NCI-H69 (cell line): Measurements from ENCODE around the gene SGMS1.
"Not testable (repeated sequence)": the region's sequence is repeated elsewhere in the genome, so short reads cannot be mapped to it uniquely, and the experiment has no call there.

Experiments
- DNase-seq: peaks from one replicate; lab custom pipeline; 2025; lab: John Stamatoyannopoulos, UW

SGMS1 gene

DNA sequence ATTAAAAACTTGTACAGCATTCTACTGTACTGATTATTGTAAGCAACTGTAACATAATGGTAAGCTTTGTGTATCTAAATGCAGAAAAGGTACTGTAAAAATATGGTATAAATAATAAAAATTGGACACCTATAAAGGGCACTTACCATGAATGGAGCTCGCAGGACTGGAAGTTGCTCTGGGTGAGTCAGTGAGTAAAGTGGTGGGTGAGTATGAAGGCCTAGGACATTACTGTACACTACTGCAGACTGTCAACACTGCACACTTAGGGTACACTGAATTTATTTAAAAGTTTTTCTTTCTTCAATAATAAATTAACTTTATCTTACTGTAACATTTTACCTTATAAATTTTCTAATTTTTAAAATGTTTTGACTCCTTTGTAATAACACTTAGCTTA is 253.8 kb downstream of the SGMS1 start:
- no peak for DNase-seq

DNA sequence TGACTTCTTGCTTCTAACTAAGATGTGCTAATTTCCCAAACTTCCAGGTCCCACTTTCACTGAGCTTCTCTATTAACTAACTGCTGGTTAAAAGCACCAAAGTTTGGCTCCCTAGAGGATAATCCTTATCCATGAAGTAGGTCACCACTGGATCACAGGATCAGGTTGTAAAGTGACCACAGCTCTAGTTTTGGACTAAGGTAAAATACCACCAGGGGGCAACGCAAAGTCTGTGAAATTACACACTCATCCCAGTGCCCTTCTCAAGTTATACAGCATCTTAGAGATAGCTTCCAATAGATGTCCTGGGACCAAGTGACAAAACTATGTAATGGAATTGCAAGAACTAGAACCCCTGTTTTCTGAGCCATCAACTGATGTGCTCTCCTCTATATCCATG is 256.0 kb downstream of the SGMS1 start:
- peak; percentile 30 for DNase-seq

DNA sequence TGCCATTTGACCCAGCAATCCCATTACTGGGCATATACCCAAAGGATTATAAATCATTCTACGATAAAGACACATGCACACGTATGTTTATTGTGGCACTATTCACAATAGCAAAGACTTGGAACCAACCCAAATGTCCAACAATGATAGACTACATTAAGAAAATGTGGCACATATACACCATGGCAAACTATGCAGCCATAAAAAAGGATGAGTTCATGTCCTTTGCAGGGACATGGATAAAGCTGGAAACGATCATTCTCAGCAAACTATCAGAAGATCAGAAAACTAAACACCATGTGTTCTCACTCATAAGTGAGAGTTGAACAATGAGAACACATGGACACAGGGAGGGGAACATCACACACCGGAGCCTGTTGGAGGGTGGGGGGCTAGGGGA is 257.3 kb downstream of the SGMS1 start:
- DNase-seq = not testable (repeated sequence)

DNA sequence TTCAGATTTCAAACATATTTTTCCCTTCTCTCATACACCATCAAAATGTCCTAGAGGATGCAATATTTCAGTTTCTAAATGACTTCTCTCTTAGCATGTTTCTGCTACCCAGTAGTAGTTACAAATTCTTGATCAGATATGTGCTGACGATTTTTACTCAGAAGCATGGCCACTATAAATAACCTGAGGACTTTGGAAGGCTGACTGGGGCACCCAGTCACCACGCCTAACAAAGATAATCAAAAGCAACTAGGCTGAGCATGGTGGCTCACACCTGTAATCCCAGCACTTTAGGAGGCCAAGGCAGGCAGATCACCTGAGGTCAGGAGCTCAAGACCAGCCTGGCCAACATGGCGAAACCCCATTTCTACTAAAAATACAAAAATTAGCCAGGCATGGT is 259.0 kb downstream of the SGMS1 start:
- not testable (repeated sequence) for DNase-seq

DNA sequence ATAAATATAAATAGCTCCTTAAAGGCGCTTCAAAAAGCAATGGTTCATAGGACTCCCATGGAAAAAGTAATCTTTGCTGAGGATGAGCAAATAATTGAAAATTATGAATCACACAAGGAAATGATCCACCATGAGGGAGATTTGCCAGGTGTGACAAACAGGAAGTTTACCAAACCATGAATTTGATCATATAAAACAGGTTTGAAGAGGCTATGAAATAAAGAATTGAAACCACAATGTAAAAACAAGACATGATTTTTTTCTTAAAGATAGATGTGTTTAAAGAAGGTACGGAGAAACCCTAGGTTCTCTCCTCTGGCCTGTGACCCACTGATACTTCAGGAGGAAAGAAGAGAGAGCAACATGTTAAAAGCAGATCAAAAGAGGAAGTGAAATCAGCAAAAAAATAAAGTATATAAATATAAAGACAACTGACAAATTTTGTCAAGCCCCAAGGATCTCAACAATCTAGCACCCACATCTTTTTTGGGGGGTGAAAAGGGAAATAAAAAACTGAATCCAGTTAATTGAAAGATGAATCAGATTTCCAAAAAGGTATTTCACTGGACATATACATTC is 261.1 kb downstream of the SGMS1 start:
- no peak for DNase-seq

DNA sequence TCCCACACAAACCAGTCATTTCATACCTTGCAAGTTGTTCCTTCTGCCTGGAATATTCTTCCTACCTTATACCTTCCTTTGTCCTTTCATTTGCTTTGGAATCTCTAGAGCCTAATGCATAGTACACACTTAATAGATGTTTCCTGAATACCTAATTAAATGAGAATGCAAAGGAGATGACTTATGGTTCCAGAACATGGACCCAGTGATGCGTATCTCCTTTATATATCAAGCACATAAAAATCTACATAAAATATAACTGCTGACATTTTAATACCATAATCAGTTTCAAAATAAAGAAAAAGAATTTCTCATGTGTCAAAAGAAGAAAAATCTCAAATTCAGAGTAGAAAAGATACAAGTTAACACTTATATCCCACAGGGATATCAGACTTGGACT is 261.8 kb downstream of the SGMS1 start:
- no peak for DNase-seq

DNA sequence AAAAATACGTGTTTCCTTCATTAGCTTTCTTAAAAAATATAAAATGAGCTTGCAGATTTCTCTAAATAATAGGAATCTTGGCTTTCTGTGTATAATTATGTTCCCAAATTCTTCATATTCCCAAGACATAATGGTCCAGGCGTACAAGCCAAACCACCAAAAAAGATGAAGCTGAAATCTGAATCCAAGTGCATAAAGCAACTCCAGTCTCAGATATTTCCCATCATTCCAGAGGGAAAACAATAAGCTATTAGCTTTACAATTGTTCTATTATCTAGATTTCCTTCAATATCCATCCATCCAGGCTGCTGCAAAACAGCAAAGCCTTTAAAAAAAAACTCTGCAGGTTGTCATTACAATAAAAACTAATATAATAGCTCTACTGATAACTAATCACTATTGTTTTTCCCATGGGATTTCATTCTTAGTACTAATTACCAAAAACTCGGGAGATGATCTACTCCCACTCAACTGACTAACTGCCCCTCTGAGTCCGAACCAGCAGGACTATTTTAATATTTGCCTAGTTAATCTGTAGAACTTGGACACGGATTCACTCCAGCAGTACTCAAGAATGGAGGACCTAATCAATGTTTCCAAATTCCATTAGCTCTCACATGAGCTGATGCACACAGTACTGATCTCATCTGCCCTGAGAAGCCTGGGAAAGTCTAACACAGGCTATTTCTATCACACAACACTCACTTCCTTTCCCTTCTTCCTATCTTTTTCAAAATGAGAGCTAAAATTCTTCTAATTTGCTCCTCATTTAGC is 263.5 kb downstream of the SGMS1 start:
- no peak for DNase-seq

DNA sequence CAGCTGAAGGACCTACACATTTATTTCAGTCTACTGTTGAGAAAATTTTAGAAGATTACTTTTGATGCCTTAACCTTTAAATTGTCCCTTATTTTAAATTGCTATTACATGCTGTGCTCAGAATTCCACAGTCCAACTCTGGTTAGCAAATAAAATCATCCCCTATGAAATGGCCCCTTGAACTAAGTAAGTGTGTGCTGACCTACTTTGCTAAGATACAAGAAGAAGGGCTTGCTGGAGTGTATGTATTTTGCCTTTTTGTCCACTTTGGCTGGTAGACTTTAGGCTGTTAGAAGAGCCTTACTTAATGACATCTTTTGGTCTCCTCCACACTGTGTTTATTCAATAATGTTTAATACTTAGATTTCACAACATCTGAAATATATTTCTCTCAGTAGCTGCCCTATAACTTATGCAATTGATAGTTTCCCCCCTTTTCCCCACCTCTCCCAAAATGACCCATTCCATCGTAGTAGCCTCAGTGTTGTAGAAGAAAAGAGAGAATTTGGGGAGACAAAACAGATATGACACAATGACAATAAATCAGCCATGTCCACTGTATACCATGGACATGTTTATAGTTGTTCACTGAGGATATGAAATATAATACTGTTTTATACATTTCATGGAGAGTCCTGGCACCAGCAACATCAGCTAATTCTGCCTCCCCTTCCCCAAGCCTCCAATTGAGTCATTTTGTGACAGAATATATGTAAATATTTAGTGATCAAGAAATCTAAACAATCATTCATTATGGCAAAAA is 264.6 kb downstream of the SGMS1 start:
- no peak for DNase-seq

DNA sequence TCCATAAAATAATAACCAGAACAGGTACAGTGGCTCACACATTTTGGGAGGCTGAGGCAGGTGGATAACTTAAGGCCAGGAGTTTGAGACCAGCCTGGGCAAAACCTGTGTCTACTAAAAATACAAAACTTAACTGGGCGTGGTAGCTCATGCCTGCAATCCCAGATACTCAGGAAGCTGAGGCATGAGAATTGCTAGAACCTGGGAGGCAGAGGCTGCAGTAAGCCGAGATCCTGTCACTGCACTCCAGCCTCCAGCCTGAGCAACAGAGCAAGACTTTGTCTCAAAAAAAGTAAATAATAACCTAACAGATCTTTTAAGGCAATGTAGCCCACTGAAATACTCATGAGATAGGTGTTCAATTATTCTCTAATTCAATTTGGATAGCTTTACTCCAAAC is 265.3 kb downstream of the SGMS1 start:
- no peak for DNase-seq

DNA sequence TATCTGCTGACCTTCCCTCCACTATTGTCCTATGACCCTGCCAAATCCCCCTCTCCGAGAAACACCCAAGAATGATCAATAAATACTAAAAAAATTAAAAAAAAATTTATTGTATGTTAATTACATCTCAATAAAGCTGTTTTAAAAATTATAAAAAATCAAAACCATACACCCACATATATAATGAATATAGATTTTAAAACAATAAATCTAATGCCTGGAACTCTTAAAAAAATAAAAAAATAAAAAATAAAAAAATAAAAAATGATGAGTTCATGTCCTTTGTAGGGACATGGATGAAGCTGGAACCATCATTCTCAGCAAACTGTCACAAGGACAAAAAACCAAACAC is 267.3 kb downstream of the SGMS1 start:
- not testable (repeated sequence) for DNase-seq

DNA sequence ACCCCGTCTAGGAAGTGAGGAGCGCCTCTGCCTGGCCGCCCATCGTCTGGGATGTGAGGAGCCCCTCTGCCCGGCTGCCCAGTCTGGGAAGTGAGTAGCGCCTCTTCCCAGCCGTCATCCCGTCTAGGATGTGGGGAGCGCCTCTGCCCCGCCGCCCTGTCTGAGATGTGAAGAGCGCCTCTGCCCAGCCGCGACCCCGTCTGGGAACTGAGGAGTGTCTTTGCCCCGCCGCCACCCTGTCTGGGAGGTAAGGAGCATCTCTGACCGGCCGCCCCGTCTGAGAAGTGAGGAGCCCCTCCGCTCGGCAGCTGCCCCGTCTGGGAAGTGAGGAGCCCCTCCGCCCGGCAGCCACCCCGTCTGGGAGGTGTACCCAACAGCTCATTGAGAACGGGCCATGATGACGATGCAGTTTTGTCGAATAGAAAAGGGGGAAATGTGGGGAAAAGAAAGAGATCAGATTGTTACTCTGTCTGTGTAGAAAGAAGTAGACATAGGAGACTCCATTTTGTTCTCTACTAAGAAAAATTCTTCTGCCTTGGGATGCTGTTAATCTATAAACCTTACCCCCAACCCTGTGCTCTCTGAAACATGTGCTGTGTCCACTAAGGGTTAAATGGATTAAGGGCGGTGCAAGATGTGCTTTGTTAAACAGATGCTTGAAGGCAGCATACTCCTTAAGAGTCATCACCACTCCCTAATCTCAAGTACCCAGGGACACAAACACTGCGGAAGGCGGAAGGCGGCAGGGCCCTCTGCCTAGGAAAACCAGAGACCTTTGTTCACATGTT is 267.9 kb downstream of the SGMS1 start:
- DNase-seq = not testable (repeated sequence)

DNA sequence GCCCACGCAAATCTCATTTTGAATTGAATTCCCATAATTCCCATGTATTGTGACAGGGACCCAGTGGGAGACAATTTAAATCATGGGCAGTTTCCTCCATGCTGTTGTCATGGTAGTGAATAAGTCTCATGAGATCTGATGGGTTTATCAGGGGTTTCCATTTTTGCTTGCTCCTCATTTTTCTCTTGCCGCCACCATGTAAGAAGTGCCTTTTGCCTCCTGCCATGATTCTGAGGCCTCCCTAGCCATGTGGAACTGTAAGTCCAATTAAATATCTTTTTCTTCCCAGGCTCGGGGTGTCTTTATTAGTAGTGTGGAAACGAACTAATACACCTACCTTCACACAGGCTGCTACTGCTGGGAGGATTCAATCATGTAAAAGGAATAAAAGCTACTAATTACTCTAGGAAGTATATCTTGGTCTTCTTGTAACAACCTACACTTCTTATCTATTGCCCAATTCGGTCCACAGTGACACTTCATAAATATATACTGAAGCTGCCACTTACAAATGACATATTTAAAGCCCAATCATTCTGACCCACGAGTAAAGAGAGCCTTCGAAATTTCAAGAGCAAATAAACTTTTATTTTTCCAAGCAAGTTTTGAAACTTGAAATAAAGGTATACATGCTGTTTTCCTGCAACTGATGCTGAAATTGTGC is 272.1 kb downstream of the SGMS1 start:
- DNase-seq = no peak

DNA sequence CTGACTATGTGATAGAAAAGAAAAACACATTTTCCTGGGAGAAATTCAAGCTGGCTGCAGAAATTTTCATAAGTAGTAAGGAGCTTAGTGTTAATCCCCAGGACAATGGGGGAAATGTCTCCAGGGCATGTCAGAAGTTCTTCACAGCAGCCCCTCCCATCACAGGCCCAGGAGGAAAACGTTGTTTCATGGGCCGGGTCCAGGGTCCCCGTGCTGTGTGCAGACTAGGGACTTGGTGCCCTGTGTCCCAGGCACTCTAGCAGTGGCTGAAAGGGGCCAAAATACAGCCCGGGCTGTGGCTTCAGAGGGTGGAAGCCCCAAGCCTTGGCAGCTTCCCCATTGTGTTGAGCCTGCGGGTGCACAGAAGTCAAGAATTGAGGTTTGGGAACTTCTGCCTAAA is 273.4 kb downstream of the SGMS1 start:
- DNase-seq = no peak

DNA sequence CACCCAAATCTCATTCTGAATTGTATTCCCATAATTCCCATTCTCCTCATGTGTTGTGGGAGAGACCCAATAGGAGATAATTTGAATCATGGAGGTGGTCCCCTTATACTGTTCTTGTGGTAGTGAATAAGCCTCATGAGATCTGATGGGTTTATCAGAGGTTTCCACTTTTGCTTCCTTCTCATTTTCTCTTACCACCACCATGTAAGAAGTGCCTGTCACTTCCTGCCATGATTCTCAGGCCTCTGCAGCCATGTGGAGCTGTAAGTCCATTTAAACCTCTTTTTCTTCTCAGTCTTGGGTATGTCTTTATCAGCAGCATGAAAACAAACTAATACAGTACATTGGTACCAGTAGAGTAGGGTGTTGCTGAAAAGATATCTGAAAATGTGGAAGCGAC is 274.2 kb downstream of the SGMS1 start:
- DNase-seq = no peak

DNA sequence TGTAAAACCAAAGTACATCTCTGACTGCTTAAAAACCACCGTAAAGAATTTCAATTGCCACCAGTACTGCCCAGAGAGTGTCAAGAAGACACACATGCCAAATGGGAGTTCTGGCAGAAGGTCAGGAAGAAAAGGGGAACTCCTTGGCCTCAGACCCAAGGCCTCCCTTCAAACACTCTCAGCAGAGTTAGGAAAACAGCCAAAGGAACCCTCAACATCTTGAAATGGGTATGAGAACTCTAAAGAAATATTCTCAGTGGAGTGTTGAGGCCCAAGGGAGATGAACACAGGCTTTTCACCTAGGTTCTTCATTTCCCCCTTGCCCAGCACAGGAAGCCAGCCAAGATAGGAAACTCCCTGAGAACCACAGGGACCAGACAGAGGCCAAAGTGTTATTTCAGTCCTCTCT is 276.4 kb downstream of the SGMS1 start:
- DNase-seq = no peak

DNA sequence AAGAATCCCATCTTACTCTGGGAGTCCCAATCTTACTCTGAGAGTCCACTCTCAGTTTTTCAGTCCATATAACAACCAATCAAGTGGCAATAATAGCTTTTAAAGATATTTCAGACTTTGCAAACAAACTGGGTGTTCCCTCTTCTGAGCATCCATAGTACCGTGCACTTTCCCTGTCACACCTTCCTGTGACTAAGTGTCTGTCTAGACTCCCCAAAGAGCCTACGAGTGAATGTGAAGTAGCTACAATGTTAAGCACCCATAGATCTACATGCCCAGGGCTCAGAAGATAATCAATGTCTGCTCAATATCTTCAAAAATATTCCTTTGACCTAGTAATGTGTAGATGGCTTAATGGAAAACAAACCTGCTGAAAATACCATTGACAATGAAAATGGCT is 276.8 kb downstream of the SGMS1 start:
- DNase-seq = no peak

DNA sequence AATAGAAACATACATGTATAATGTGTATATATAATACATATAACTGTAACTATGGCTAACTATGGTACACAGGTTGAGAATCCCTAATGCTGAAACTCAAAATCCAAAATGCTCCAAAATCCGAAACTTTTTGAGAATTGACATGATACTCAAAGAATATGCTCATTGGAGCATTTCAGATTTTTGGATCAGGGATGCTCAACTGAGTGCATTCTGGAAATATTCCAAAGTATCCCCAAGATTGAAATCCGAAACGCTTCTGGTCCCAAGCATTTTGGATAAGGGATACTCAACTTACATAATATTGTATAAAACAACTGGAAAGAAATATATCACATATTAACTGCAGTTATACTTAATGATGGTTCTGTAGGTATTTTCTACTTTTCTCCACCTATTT is 278.2 kb downstream of the SGMS1 start:
- no peak for DNase-seq

DNA sequence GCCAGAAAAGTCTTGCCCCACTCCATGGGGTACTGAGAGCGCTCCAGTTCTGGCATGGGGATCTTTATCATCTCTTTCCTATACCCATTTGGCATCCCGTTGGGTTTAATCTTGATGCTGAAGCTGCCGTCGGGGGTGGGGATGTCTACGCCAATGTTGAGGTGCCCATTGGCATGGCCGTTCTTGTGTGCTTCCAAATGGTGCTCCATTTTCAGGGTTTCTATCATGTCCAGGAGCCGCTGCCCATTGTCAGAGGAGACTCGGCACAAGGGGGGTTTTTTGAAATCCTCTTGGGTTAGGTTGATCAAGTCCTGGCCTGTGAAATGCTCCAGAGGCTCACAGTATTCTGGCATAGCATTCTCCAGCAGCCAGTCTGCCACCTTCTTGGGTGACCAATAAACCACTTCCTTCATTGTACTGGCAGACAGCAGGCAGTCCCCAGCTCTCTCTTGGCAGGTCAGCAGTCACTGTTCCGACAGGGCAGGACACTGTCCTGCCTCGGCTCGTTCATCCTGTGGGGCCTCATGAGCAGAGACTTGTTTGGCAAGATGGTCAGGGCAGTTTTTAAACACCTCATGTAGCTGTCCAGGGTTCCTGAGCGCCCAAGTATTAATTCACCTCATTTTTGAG is 279.9 kb downstream of the SGMS1 start:
- DNase-seq = no peak

DNA sequence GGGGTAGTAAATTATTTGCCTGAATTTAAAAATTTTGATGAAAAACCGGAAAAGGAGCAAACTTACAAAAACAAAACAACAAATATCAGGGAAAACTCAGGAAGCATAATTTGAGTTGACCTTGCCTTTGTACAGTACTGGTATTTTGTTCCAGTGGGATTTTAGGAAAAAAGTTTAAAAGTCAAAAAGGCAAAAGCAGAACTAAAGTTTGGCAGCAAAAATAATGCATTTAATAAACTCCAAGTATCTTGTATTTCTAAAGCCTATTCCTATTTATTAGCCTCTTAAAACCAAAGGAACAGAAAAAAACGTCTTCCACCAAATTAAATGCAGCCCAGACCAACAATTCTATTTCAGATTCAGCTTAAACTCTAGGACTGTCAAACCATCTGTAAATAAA is 281.8 kb downstream of the SGMS1 start:
- no peak for DNase-seq

DNA sequence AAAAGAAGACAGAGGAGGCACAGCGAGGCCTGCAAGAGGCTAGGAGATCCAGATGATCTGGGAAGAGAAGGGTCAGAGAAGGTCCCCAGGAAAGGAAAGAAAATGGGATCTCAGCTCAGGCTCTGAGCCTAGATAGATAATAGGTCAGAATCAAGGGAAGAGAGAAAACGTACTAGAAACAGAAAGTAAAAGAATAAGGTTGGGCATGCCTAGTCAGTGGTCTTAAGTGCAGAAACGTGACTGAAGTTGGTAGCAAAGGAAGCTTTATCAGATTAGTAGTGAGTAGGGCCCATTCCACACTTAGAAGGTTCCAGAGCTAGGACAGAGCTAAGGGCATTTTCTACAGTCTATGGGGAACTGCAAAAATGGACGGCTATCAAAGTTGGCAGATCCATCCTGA is 287.6 kb downstream of the SGMS1 start:
- DNase-seq = no peak

DNA sequence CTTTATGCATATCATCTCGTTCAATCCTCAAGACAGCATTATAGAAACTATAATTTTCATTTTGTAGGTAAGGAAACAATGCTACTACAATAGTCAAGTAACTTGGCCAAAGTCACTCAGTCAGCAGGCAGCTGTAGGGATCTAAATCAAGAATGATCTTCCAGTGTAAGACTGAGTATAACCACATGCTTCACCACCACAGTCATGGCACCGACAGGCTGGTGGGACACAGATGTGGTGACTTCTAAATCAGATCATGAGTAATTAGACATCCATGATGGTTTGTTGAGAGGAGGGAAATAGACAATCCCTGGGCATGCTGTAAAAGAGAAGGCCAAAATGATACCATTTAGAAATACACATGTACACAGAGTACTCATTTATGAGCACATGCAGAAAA is 288.4 kb downstream of the SGMS1 start:
- DNase-seq = no peak

DNA sequence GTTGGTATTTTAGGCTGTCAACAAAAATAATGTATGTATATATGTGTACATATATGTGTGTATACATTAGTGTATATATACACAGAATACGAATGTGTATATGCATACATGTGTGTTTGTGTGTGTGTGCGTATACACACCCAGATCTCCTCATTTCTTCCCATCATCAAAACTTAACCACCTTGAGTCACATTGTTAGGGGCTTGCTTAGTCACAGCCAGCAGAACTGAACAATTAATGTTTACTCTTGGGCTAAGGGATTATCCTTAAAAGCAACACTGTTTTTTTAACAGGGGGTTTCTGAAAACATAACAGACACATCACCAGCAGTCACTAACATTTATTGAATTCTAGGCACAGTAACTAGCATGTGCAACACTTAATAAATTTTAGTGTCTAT is 289.5 kb downstream of the SGMS1 start:
- DNase-seq = no peak
